H1 (cell line): ENCODE results near the gene RFLNA. TPM values are rescaled to one million over a fixed set of nuclear protein-coding genes. Genes with fewer than 3 reads are reported as not detected.

ENCODE experiments used
- CTCF ChIA-PET: fragments of 300-600 bp; sonication (Branson Sonifier 250); formaldehyde crosslinking; loops from one replicate; lab custom pipeline; 2021; ENCODE audit not compliant: partially characterized antibody; lab: Charles Lee
- POLR2A ChIA-PET: fragments of 300-600 bp; sonication (Branson Sonifier 250); formaldehyde crosslinking; loops from one replicate; lab custom pipeline; 2021; ENCODE audit warnings: inconsistent platforms; ENCODE audit not compliant: partially characterized antibody; lab: Charles Lee
- DNase-seq, 2 experiments: peaks; one replicate each; pipeline versions ENCODE4 v3.0.0 to v3.0.0-alpha.2; 2010 to 2022; ENCODE audit warnings: low spot score in 2 of 2, low read depth in 1 of 2, mixed read lengths in 1 of 2
- FAIRE-seq: peaks from 2 replicates; lab custom pipeline; 2011; peaks lifted over from hg19 to GRCh38; lab: Jason Lieb, UNC
- H2AFZ ChIP-seq: 2 replicates; pipeline ENCODE4 v1.8.1; 2012; ENCODE audit warnings: low read length, inconsistent platforms
- H2AK5ac ChIP-seq: 2 replicates; pipeline ENCODE4 v1.6.1; 2013; ENCODE audit warnings: low read depth, low read length
- H2BK120ac ChIP-seq: replicated peaks from 2 replicates; pipeline ENCODE3; 2013; ENCODE audit warnings: low read depth, low read length, inconsistent platforms
- H2BK12ac ChIP-seq: 2 replicates; pipeline ENCODE4 v1.6.1; 2013; ENCODE audit warnings: low read depth, low read length
- H2BK15ac ChIP-seq: 2 replicates; pipeline ENCODE4 v1.6.1; 2013; ENCODE audit warnings: low read length
- H2BK20ac ChIP-seq: 2 replicates; pipeline ENCODE4 v1.6.1; 2013; ENCODE audit warnings: low read length
- H2BK5ac ChIP-seq: 2 replicates; pipeline ENCODE4 v1.6.1; 2013; ENCODE audit warnings: low read depth, low read length
- H3K14ac ChIP-seq: 2 replicates; pipeline ENCODE4 v1.6.1; 2013; ENCODE audit warnings: inconsistent platforms; ENCODE audit not compliant: insufficient read length
- H3K18ac ChIP-seq: 2 replicates; pipeline ENCODE4 v1.6.1; 2013; ENCODE audit warnings: low read length; ENCODE audit errors: extremely low read depth
- H3K23ac ChIP-seq: 2 replicates; pipeline ENCODE4 v1.6.1; 2013; ENCODE audit warnings: inconsistent platforms; ENCODE audit not compliant: insufficient read length
- H3K23me2 ChIP-seq: 2 replicates; pipeline ENCODE4 v1.6.1; 2013; ENCODE audit warnings: low read depth, low read length
- H3K27ac ChIP-seq: 2 replicates; pipeline ENCODE4 v1.6.1; 2011; ENCODE audit warnings: low read depth, low read length, inconsistent platforms
- H3K27me3 ChIP-seq, 4 experiments: replicated peaks in 1 of 4; 1 replicate in 1 of 4; 2 replicates in 3 of 4; pipeline versions ENCODE4 v1.6.1 to v1.8.1; 2011 to 2013; ENCODE audit warnings: low read length in 3 of 4, mild to moderate bottlenecking in 3 of 4, inconsistent platforms in 2 of 4, mixed read lengths in 2 of 4, moderate library complexity in 1 of 4; ENCODE audit not compliant: control insufficient read depth in 3 of 4, insufficient read depth in 3 of 4; ENCODE audit errors: extremely low read depth in 1 of 4
- H3K36me3 ChIP-seq, 4 experiments: 2 replicates each; pipeline versions ENCODE4 v1.6.1 to v1.8.1; 2011 to 2013; ENCODE audit warnings: mild to moderate bottlenecking in 4 of 4, low read length in 3 of 4, moderate library complexity in 2 of 4, control low read depth in 1 of 4, inconsistent platforms in 1 of 4; ENCODE audit not compliant: insufficient read depth in 4 of 4, control insufficient read depth in 2 of 4
- H3K4ac ChIP-seq: replicated peaks from 2 replicates; pipeline ENCODE3; 2013; ENCODE audit warnings: low read length, low read depth, mixed read lengths, inconsistent platforms; ENCODE audit not compliant: insufficient read length
- H3K4me1 ChIP-seq, 4 experiments: replicated peaks in 1 of 4; 1 replicate in 1 of 4; 2 replicates in 3 of 4; pipeline versions ENCODE4 v1.6.1 to v1.8.1; 2011 to 2013; ENCODE audit warnings: low read length in 3 of 4, inconsistent platforms in 2 of 4, mixed read lengths in 1 of 4; ENCODE audit not compliant: insufficient read depth in 4 of 4, control insufficient read depth in 3 of 4
- H3K4me2 ChIP-seq, 2 experiments: 2 replicates each; pipeline versions ENCODE4 v1.6.1 to v1.8.1; 2011 to 2013; ENCODE audit warnings: low read depth in 2 of 2, low read length in 2 of 2, control low read depth in 1 of 2, inconsistent platforms in 1 of 2, mild to moderate bottlenecking in 1 of 2; ENCODE audit not compliant: insufficient read depth in 1 of 2
- H3K4me3 ChIP-seq, 4 experiments: fragments of 200-600, 300-600 bp in 1 of 4; sonication (generic), shearing (Covaris generic), sonication (Bioruptor Twin) in 1 of 4; 2 replicates each; pipeline versions ENCODE4 v1.5.1 to v1.8.1; 2011 to 2016; ENCODE audit warnings: low read length in 4 of 4, low read depth in 3 of 4, control low read depth in 2 of 4, inconsistent platforms in 2 of 4, mild to moderate bottlenecking in 2 of 4, mixed read lengths in 1 of 4, moderate library complexity in 1 of 4; ENCODE audit not compliant: insufficient read depth in 2 of 4; ENCODE audit errors: extremely low read depth in 1 of 4
- H3K56ac ChIP-seq: replicated peaks from 2 replicates; pipeline ENCODE3; 2013; ENCODE audit warnings: low read depth, mild to moderate bottlenecking, mixed read lengths, low read length, inconsistent platforms; ENCODE audit not compliant: insufficient read length
- H3K79me1 ChIP-seq: 2 replicates; pipeline ENCODE4 v1.6.1; 2013; ENCODE audit warnings: low read depth, low read length, control low read depth
- H3K79me2 ChIP-seq, 2 experiments: 2 replicates each; pipeline versions ENCODE4 v1.6.1 to v1.8.1; 2012 to 2013; ENCODE audit warnings: low read length in 2 of 2, mild to moderate bottlenecking in 2 of 2, inconsistent platforms in 1 of 2; ENCODE audit not compliant: insufficient read depth in 2 of 2, control insufficient read depth in 1 of 2
- H3K9ac ChIP-seq, 4 experiments: replicated peaks in 1 of 4; 1 replicate in 1 of 4; 2 replicates in 3 of 4; pipeline versions ENCODE4 v1.6.1 to v1.8.1; 2011 to 2013; ENCODE audit warnings: low read depth in 3 of 4, low read length in 3 of 4, control low read depth in 2 of 4, mild to moderate bottlenecking in 2 of 4, moderate library complexity in 2 of 4, inconsistent platforms in 1 of 4; ENCODE audit errors: extremely low read depth in 1 of 4
- H3K9me3 ChIP-seq, 2 experiments: 2 replicates each; pipeline versions ENCODE4 v1.6.1 to v1.8.1; 2012 to 2013; ENCODE audit warnings: mild to moderate bottlenecking in 2 of 2, moderate library complexity in 2 of 2, control low read depth in 1 of 2, inconsistent platforms in 1 of 2, low read depth in 1 of 2, low read length in 1 of 2, mixed read lengths in 1 of 2; ENCODE audit not compliant: insufficient read depth in 2 of 2
- H4K20me1 ChIP-seq, 2 experiments: replicated peaks in 1 of 2; 2 replicates each; pipeline versions ENCODE3 to v1.8.1; 2011 to 2013; ENCODE audit warnings: inconsistent platforms in 2 of 2, low read length in 2 of 2, mild to moderate bottlenecking in 1 of 2; ENCODE audit not compliant: insufficient read depth in 2 of 2, control insufficient read depth in 1 of 2
- H4K5ac ChIP-seq: 2 replicates; pipeline ENCODE4 v1.6.1; 2013; ENCODE audit warnings: low read length, low read depth, mixed read lengths, inconsistent platforms; ENCODE audit not compliant: insufficient read length
- H4K8ac ChIP-seq: 2 replicates; pipeline ENCODE4 v1.8.0; 2013; ENCODE audit warnings: mild to moderate bottlenecking, moderate library complexity, low read length, inconsistent platforms; ENCODE audit not compliant: insufficient read depth; ENCODE audit errors: extremely low read depth
- H4K91ac ChIP-seq: replicated peaks from 2 replicates; pipeline ENCODE3; 2013; ENCODE audit warnings: low read length, mixed read lengths, inconsistent platforms; ENCODE audit not compliant: insufficient read length
- EGR1 ChIP-seq: IDR thresholded peaks from 2 replicates; pipeline ENCODE4 v1.6.1; 2011; ENCODE audit warnings: low read depth, low read length, borderline replicate concordance
- HDAC6 ChIP-seq: IDR thresholded peaks from one replicate; pipeline ENCODE4 v1.7.1; 2012; ENCODE audit warnings: low read depth, mild to moderate bottlenecking, inconsistent platforms, low read length, moderate library complexity
- JUND ChIP-seq: IDR thresholded peaks from 2 replicates; pipeline ENCODE4 v1.6.1; 2011; ENCODE audit warnings: mild to moderate bottlenecking, improper control_type of control experiment, low read length
- RFX5 ChIP-seq: IDR thresholded peaks from 2 replicates; pipeline ENCODE4 v1.6.1; 2011; ENCODE audit warnings: low read depth, low read length, improper control_type of control experiment, borderline replicate concordance
- WGBS, 2 experiments: shearing (Covaris generic) in 1 of 2; methylation state at CpG; one replicate each; pipeline versions ENCODE4 v1.1.6 to v1.1.7; 2013 to 2015; ENCODE audit warnings: low lambda C conversion rate in 2 of 2, mixed read lengths in 2 of 2, inconsistent platforms in 1 of 2, low coverage in 1 of 2, missing lambda C conversion rate in 1 of 2; ENCODE audit not compliant: insufficient replicate concordance in 2 of 2, insufficient coverage in 1 of 2, insufficient read length in 1 of 2; ENCODE audit errors: extremely low coverage in 1 of 2, missing lambda C conversion rate in 1 of 2; 5-methylcytosine and 5-hydroxymethylcytosine counted together
- polyA plus RNA-seq, 7 experiments: library from polyadenylated mRNA; depleted of rRNA in 3 of 7; stranded (reverse) in 5 of 7; unstranded in 2 of 7; fragments of >200 nt in 5 of 7; fragments of 200-250 nt in 2 of 7; gene quantifications; 1 replicate in 5 of 7; 2 replicates in 1 of 7; 4 replicates in 1 of 7; pipeline versions ENCODE4 v1.2.1 to v1.2.3, GENCODE V29; 2011 to 2013; ENCODE audit warnings: missing spikeins in 2 of 7, mixed read lengths in 2 of 7
- total RNA-seq: library from RNA; stranded (reverse); fragmentation: NEBNext Ultra II Directional; extraction: Animal tissue kit (Norgen Biotek cat#: 25700); gene quantifications from 2 replicates; pipeline ENCODE4 v1.2.1, GENCODE V29; 2021

Gene RFLNA
- total and polyA plus RNA-seq, 2 of the 8 experiments (the other 6 are each of a cell fraction or from before 2014, with no cell fraction given), result 6.4 to 6.6 TPM

- Histone ChIP-seq H3K79me1 (no peaks in the 10 kb centered on the region), H3K23me2 (no peaks in the 10 kb centered on the region), H2AK5ac (no peak overlapping the region), H3K4me2 (no peak overlapping the region), H3K36me3 (no peaks in the 10 kb centered on the region), H2BK5ac (no peak overlapping the region), H3K56ac (no peak overlapping the region), H4K5ac (no peak overlapping the region), H3K27me3 (no peaks in the 10 kb centered on the region; a peak in 1 of 7 replicates), H2BK15ac (no peak overlapping the region), H4K20me1 (no peaks in the 10 kb centered on the region), H4K91ac (no peak overlapping the region), H3K79me2 (no peaks in the 10 kb centered on the region), H2BK20ac (no peak overlapping the region), H3K18ac (no peak overlapping the region), H3K9me3 (peaks cover 5% of the 10 kb centered on the region in 2 experiments; a peak in 2 of 4 replicates), H3K9ac (no peak overlapping the region), H3K14ac (no peak overlapping the region), H2AFZ (no peak overlapping the region), H2BK120ac (no peak overlapping the region), H2BK12ac (no peak overlapping the region), H3K4me1 (peaks cover 0 to 19% (median 4%) of the 10 kb centered on the region in 4 experiments; a peak in 4 of 7 replicates), H3K4ac (no peak overlapping the region), H4K8ac (peak overlapping the region; percentile 23), H3K27ac (no peak overlapping the region), H3K23ac (no peak overlapping the region), H3K4me3 (no peak overlapping the region)
- FAIRE-seq (no peak), DNase-seq (no peak)
- CTCF ChIA-PET, result interaction anchor here (1.1 to 3.1 kb wide), 9 partner anchors 9 to 247 kb away, joined by 3 to 12 read pairs (median 5); no protein-coding TSS in a partner anchor
- 89% methylated on average over 19 of the region's 19 CpGs; no CpG with 5 or more reads in 1 of the 2 experiments for WGBS, 2 experiments
- POLR2A ChIA-PET, result no interaction called here
- TF ChIP-seq RFX5 (no peak), EGR1 (no peak), HDAC6 (no peak), JUND (no peak)
Observed at GRCh38 chr12:124279846-124280360, 15.0 kb upstream of the RFLNA start.
